Neural cell (in vitro differentiated cells): ENCODE results near the gene ATF7IP2. TPM values are rescaled to one million over a fixed set of nuclear protein-coding genes. Genes with fewer than 3 reads are reported as not detected.

Experiments used
- H2AFZ ChIP-seq: fragments of 200-600, 300-800 bp; sonication (generic), shearing (Covaris generic); 2 replicates; pipeline ENCODE4 v1.6.0; 2014; ENCODE audit warnings: low read depth, mild to moderate bottlenecking, antibody characterized with exemption, low read length, moderate library complexity
- H3F3A ChIP-seq: fragments of 200-600 bp; shearing (Covaris generic); 2 replicates; pipeline ENCODE4 v1.6.1; 2016; ENCODE audit warnings: mild to moderate bottlenecking, moderate library complexity, mixed read lengths, antibody characterized with exemption, low read length; ENCODE audit not compliant: insufficient read depth, poor library complexity, severe bottlenecking
- H3K27ac ChIP-seq: fragments of 200-600, 300-800 bp; sonication (generic), shearing (Covaris generic); 2 replicates; pipeline ENCODE4 v1.5.1; 2014; ENCODE audit warnings: mild to moderate bottlenecking, low read length, moderate library complexity
- H3K27me3 ChIP-seq: fragments of 300-800, 200-600 bp; sonication (generic), shearing (Covaris generic); 2 replicates; pipeline ENCODE4 v1.6.0; 2014; ENCODE audit warnings: mild to moderate bottlenecking, low read depth, low read length, moderate library complexity; ENCODE audit not compliant: insufficient read depth
- H3K36me3 ChIP-seq: fragments of 300-800, 200-600 bp; sonication (generic), shearing (Covaris generic); 2 replicates; pipeline ENCODE4 v1.5.1; 2014; ENCODE audit warnings: mild to moderate bottlenecking, antibody characterized with exemption, low read length, moderate library complexity; ENCODE audit not compliant: insufficient read depth
- H3K4me2 ChIP-seq: fragments of 300-800, 200-600 bp; sonication (generic), shearing (Covaris generic); 2 replicates; pipeline ENCODE4 v1.6.0; 2014; ENCODE audit warnings: mild to moderate bottlenecking, low read length
- H3K4me3 ChIP-seq: fragments of 300-800, 200-600 bp; sonication (generic), shearing (Covaris generic); 2 replicates; pipeline ENCODE4 v1.5.1; 2014; ENCODE audit warnings: mild to moderate bottlenecking, low read length, moderate library complexity
- H3K79me2 ChIP-seq: fragments of 200-600 bp; shearing (Covaris generic); replicated peaks from 2 replicates; pipeline ENCODE4 v1.6.0; 2014; ENCODE audit warnings: mild to moderate bottlenecking, low read length, moderate library complexity; ENCODE audit not compliant: insufficient read depth
- H3K9ac ChIP-seq: fragments of 300-800, 200-600 bp; sonication (generic), shearing (Covaris generic); 2 replicates; pipeline ENCODE4 v1.6.1; 2016; ENCODE audit warnings: mild to moderate bottlenecking, low read length, mixed read lengths
- H3K9me2 ChIP-seq: fragments of 200-600 bp; shearing (Covaris generic); 2 replicates; pipeline ENCODE4 v1.6.1; 2016; ENCODE audit warnings: mild to moderate bottlenecking, low read length, mixed read lengths; ENCODE audit not compliant: insufficient read depth
- H3K9me3 ChIP-seq: fragments of 200-600, 300-800 bp; sonication (generic), shearing (Covaris generic); 2 replicates; pipeline ENCODE4 v1.6.1; 2016; ENCODE audit warnings: mild to moderate bottlenecking, mixed run types, low read length, moderate library complexity, mixed read lengths
- H4K20me1 ChIP-seq: fragments of 200-600 bp; shearing (Covaris generic); 2 replicates; pipeline ENCODE4 v1.6.1; 2016; ENCODE audit warnings: mild to moderate bottlenecking, mixed run types; ENCODE audit not compliant: insufficient read depth
- EP300 ChIP-seq: fragments of 450-650 bp; conservative IDR thresholded peaks from 2 replicates; pipeline ENCODE4 v1.6.1; 2014; ENCODE audit warnings: antibody characterized with exemption, mild to moderate bottlenecking, moderate library complexity; ENCODE audit not compliant: poor library complexity, severe bottlenecking
- EZH2 ChIP-seq: fragments of 200-600, 300-800 bp; shearing (Covaris generic), sonication (generic); IDR thresholded peaks from 2 replicates; pipeline ENCODE4 v1.6.1; 2014; ENCODE audit warnings: antibody characterized with exemption, low read length, borderline replicate concordance, mild to moderate bottlenecking; ENCODE audit not compliant: insufficient read depth, poor library complexity, severe bottlenecking
- MXI1 ChIP-seq: fragments of 450-650 bp; conservative IDR thresholded peaks from 2 replicates; pipeline ENCODE4 v1.6.1; 2014; ENCODE audit warnings: antibody characterized with exemption, mild to moderate bottlenecking; ENCODE audit not compliant: poor library complexity, severe bottlenecking
- POLR2AphosphoS5 ChIP-seq: IDR thresholded peaks from 2 replicates; pipeline ENCODE4 v1.6.1; 2012
- RAD21 ChIP-seq: fragments of 450-650 bp; conservative IDR thresholded peaks from 2 replicates; pipeline ENCODE4 v1.6.1; 2014; ENCODE audit warnings: antibody characterized with exemption, mild to moderate bottlenecking, moderate library complexity
- SMC3 ChIP-seq: fragments of 450-650 bp; conservative IDR thresholded peaks from 2 replicates; pipeline ENCODE4 v1.6.1; 2014; ENCODE audit warnings: antibody characterized with exemption, mild to moderate bottlenecking, moderate library complexity; ENCODE audit not compliant: poor library complexity
- TAF1 ChIP-seq: IDR thresholded peaks from 2 replicates; pipeline ENCODE4 v1.6.1; 2012; ENCODE audit warnings: low read depth
- polyA plus RNA-seq: library from polyadenylated mRNA; depleted of rRNA; stranded (reverse); fragments of >200 nt; gene quantifications from 2 replicates; pipeline ENCODE4 v1.2.3, GENCODE V29; 2014
- TF ChIP-seq, protein P1 (sequence below): IDR thresholded peaks from 2 replicates; pipeline ENCODE4 v1.6.1; 2012; ENCODE audit warnings: borderline replicate concordance
- TF ChIP-seq, protein P2 (sequence below): fragments of 450-650 bp; IDR thresholded peaks from 2 replicates; pipeline ENCODE4 v1.5.1; 2014; ENCODE audit warnings: antibody characterized with exemption, mild to moderate bottlenecking, moderate library complexity; ENCODE audit not compliant: poor library complexity, severe bottlenecking

ATF7IP2 gene
- polyA plus RNA-seq, 1 donor from 2014 or later = 20.9 TPM

GRCh38 chr16:10501016-10501607, 115.3 kb downstream of the ATF7IP2 start:
- H3K9ac ChIP-seq = no peak overlapping the region
- no peak overlapping the region for H3K27ac ChIP-seq
- H3K27me3 ChIP-seq = no peaks in the 10 kb centered on the region
- no peaks in the 10 kb centered on the region for H3K36me3 ChIP-seq
- no peak for TF ChIP-seq MXI1
- TF ChIP-seq, protein P1, sequence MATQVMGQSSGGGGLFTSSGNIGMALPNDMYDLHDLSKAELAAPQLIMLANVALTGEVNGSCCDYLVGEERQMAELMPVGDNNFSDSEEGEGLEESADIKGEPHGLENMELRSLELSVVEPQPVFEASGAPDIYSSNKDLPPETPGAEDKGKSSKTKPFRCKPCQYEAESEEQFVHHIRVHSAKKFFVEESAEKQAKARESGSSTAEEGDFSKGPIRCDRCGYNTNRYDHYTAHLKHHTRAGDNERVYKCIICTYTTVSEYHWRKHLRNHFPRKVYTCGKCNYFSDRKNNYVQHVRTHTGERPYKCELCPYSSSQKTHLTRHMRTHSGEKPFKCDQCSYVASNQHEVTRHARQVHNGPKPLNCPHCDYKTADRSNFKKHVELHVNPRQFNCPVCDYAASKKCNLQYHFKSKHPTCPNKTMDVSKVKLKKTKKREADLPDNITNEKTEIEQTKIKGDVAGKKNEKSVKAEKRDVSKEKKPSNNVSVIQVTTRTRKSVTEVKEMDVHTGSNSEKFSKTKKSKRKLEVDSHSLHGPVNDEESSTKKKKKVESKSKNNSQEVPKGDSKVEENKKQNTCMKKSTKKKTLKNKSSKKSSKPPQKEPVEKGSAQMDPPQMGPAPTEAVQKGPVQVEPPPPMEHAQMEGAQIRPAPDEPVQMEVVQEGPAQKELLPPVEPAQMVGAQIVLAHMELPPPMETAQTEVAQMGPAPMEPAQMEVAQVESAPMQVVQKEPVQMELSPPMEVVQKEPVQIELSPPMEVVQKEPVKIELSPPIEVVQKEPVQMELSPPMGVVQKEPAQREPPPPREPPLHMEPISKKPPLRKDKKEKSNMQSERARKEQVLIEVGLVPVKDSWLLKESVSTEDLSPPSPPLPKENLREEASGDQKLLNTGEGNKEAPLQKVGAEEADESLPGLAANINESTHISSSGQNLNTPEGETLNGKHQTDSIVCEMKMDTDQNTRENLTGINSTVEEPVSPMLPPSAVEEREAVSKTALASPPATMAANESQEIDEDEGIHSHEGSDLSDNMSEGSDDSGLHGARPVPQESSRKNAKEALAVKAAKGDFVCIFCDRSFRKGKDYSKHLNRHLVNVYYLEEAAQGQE = no peak
- TF ChIP-seq, protein P2, sequence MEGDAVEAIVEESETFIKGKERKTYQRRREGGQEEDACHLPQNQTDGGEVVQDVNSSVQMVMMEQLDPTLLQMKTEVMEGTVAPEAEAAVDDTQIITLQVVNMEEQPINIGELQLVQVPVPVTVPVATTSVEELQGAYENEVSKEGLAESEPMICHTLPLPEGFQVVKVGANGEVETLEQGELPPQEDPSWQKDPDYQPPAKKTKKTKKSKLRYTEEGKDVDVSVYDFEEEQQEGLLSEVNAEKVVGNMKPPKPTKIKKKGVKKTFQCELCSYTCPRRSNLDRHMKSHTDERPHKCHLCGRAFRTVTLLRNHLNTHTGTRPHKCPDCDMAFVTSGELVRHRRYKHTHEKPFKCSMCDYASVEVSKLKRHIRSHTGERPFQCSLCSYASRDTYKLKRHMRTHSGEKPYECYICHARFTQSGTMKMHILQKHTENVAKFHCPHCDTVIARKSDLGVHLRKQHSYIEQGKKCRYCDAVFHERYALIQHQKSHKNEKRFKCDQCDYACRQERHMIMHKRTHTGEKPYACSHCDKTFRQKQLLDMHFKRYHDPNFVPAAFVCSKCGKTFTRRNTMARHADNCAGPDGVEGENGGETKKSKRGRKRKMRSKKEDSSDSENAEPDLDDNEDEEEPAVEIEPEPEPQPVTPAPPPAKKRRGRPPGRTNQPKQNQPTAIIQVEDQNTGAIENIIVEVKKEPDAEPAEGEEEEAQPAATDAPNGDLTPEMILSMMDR = no peak
- H3K4me3 ChIP-seq = no peak overlapping the region
- no peak overlapping the region for H2AFZ ChIP-seq
- no peak overlapping the region for H3K4me2 ChIP-seq
- no peaks in the 10 kb centered on the region for H3K9me3 ChIP-seq
- H3K79me2 ChIP-seq = no peaks in the 10 kb centered on the region
- H3K9me2 ChIP-seq = no peaks in the 10 kb centered on the region
- no peaks in the 10 kb centered on the region for H4K20me1 ChIP-seq
- no peaks in the 10 kb centered on the region for H3F3A ChIP-seq

GRCh38 chr16:10502776-10503175, 116.9 kb downstream of the ATF7IP2 start:
- Histone ChIP-seq H3K36me3 (no peaks in the 10 kb centered on the region), H3K9ac (no peak overlapping the region), H3K9me2 (no peaks in the 10 kb centered on the region), H3K79me2 (no peaks in the 10 kb centered on the region), H3K4me2 (no peak overlapping the region), H3F3A (no peaks in the 10 kb centered on the region), H3K4me3 (no peak overlapping the region), H4K20me1 (no peaks in the 10 kb centered on the region), H3K27ac (no peak overlapping the region), H3K9me3 (no peaks in the 10 kb centered on the region), H2AFZ (no peak overlapping the region), H3K27me3 (no peaks in the 10 kb centered on the region)
- no peak for TF ChIP-seq EZH2
- no peak for TF ChIP-seq EP300
- TF ChIP-seq RAD21 = no peak
- no peak for TF ChIP-seq SMC3
- TF ChIP-seq, protein P1 = no peak
- no peak for TF ChIP-seq MXI1
- no peak for TF ChIP-seq TAF1
- no peak for TF ChIP-seq POLR2AphosphoS5
- TF ChIP-seq, protein P2 = no peak
